Endothelial cell of umbilical vein (primary cell): ENCODE measurements around the gene CHN2. TPM values are rescaled to one million over a fixed set of nuclear protein-coding genes. Genes with fewer than 3 reads are reported as not detected.

Source experiments
- BruUV-seq: library from RNA; stranded (reverse); fragments of 400-500 nt; replicated peaks from 2 replicates; lab custom pipeline; 2021; lab: Mats Ljungman, UMichigan
- CTCF ChIA-PET: fragments of 300-600, 350-600 bp; sonication (Branson Sonifier 250); formaldehyde crosslinking; loops from one replicate; lab custom pipeline; 2021; ENCODE audit warnings: antibody characterized with exemption, inconsistent platforms; lab: Charles Lee
- POLR2A ChIA-PET: fragments of 300-600, 350-600 bp; sonication (Branson Sonifier 250); formaldehyde crosslinking; loops from one replicate; lab custom pipeline; 2021; ENCODE audit warnings: antibody characterized with exemption, inconsistent platforms; lab: Charles Lee
- DNase-seq: peaks from one replicate; pipeline ENCODE4 v3.0.0-alpha.2; 2011; ENCODE audit warnings: low read depth, low spot score
- FAIRE-seq: peaks from 2 replicates; lab custom pipeline; 2011; peaks lifted over from hg19 to GRCh38; lab: Jason Lieb, UNC
- H2AFZ ChIP-seq: 2 replicates; pipeline ENCODE4 v1.6.0; 2012; ENCODE audit warnings: low read depth, low read length, control low read depth, inconsistent platforms
- H3K27ac ChIP-seq: 2 replicates; pipeline ENCODE4 v1.5.1; 2011; ENCODE audit warnings: low read depth, mild to moderate bottlenecking, control low read depth, low read length, moderate library complexity; ENCODE audit not compliant: insufficient read depth
- H3K27me3 ChIP-seq, 2 experiments: 2 replicates each; pipeline versions ENCODE4 v1.6.0 to v1.6.1; 2011; ENCODE audit warnings: low read length in 2 of 2, mixed read lengths in 1 of 2; ENCODE audit not compliant: control insufficient read depth in 2 of 2, insufficient read depth in 2 of 2
- H3K36me3 ChIP-seq, 2 experiments: 2 replicates in 1 of 2; 3 replicates in 1 of 2; pipeline ENCODE4 v1.5.1; 2011; ENCODE audit warnings: low read length in 2 of 2, mild to moderate bottlenecking in 1 of 2, moderate library complexity in 1 of 2; ENCODE audit not compliant: control insufficient read depth in 2 of 2, insufficient read depth in 2 of 2; ENCODE audit errors: extremely low read depth in 1 of 2
- H3K4me1 ChIP-seq: 3 replicates; pipeline ENCODE4 v1.5.1; 2011; ENCODE audit warnings: mild to moderate bottlenecking, low read length; ENCODE audit not compliant: control insufficient read depth, insufficient read depth; ENCODE audit errors: extremely low read depth
- H3K4me2 ChIP-seq: 2 replicates; pipeline ENCODE4 v1.6.1; 2011; ENCODE audit warnings: low read length, control low read depth, mixed read lengths; ENCODE audit not compliant: insufficient read depth
- H3K4me3 ChIP-seq, 3 experiments: fragments of 200-600 bp in 1 of 3; sonication (generic), shearing (Covaris generic) in 1 of 3; replicated peaks in 1 of 3; 2 replicates each; pipeline ENCODE4 v1.5.1; 2011 to 2016; ENCODE audit warnings: control low read depth in 3 of 3, low read length in 3 of 3, mild to moderate bottlenecking in 2 of 3, inconsistent platforms in 1 of 3, low read depth in 1 of 3, moderate library complexity in 1 of 3; ENCODE audit not compliant: insufficient read depth in 1 of 3
- H3K79me2 ChIP-seq: 2 replicates; pipeline ENCODE4 v1.6.0; 2012; ENCODE audit warnings: low read length, inconsistent platforms; ENCODE audit not compliant: control insufficient read depth, insufficient read depth
- H3K9ac ChIP-seq: replicated peaks from 2 replicates; pipeline ENCODE3; 2011; ENCODE audit warnings: low read length, control low read depth; ENCODE audit not compliant: insufficient read depth; ENCODE audit errors: extremely low read depth
- H3K9me1 ChIP-seq: replicated peaks from 3 replicates; pipeline ENCODE4 v1.6.0; 2011; ENCODE audit warnings: mild to moderate bottlenecking, low read length; ENCODE audit not compliant: control insufficient read depth, insufficient read depth; ENCODE audit errors: extremely low read depth
- H3K9me3 ChIP-seq: replicated peaks from 2 replicates; pipeline ENCODE4 v1.5.1; 2012; ENCODE audit warnings: low read length, inconsistent platforms; ENCODE audit not compliant: control insufficient read depth, insufficient read depth
- H4K20me1 ChIP-seq: replicated peaks from 2 replicates; pipeline ENCODE3; 2011; ENCODE audit warnings: mild to moderate bottlenecking, low read length; ENCODE audit not compliant: control insufficient read depth, insufficient read depth; ENCODE audit errors: extremely low read depth
- EZH2 ChIP-seq: IDR thresholded peaks from 2 replicates; pipeline ENCODE4 v1.6.1; 2012; ENCODE audit warnings: borderline replicate concordance, low read depth, mild to moderate bottlenecking, moderate library complexity, low read length, inconsistent platforms; ENCODE audit not compliant: severe bottlenecking
- FOS ChIP-seq: IDR thresholded peaks from 2 replicates; pipeline ENCODE4 v1.6.1; 2011; ENCODE audit warnings: mild to moderate bottlenecking, low read length, moderate library complexity, borderline replicate concordance; ENCODE audit not compliant: insufficient read depth
- GATA2 ChIP-seq: IDR thresholded peaks from 2 replicates; pipeline ENCODE4 v1.7.0; 2011; ENCODE audit warnings: low read depth, mild to moderate bottlenecking, moderate library complexity, mixed read lengths, low read length; ENCODE audit not compliant: insufficient read length, insufficient read depth
- JUN ChIP-seq: IDR thresholded peaks from 2 replicates; pipeline ENCODE4 v1.6.1; 2011; ENCODE audit warnings: borderline replicate concordance, low read depth; ENCODE audit not compliant: insufficient read length, insufficient read depth
- MYC ChIP-seq: IDR thresholded peaks from one replicate; pipeline ENCODE4 v1.6.1; 2011; ENCODE audit warnings: mild to moderate bottlenecking, low read depth, low read length
- POLR2A ChIP-seq: IDR thresholded peaks from 2 replicates; pipeline ENCODE4 v1.6.1; 2012; ENCODE audit warnings: low read depth, mild to moderate bottlenecking, control low read depth, low read length
- POLR2AphosphoS5 ChIP-seq: IDR thresholded peaks from 2 replicates; pipeline ENCODE4 v1.6.1; 2012; ENCODE audit warnings: low read depth, mild to moderate bottlenecking, control low read depth, low read length, moderate library complexity; ENCODE audit not compliant: insufficient read depth
- dilution Hi-C: fragments of 300-500 bp; cut with MboI; formaldehyde crosslinking; loops from one replicate; pipeline ENCODE4 v1.15.0; 2019; ENCODE audit warnings: low sequenced_read_pairs; ENCODE audit not compliant: extremely low pct_ligation_motif_present
- intact Hi-C: fragments of 100-400 bp; cut with micrococcal nuclease; formaldehyde crosslinking; loops from one replicate; pipeline ENCODE4 v1.10.0; 2022
- polyA plus RNA-seq, 4 experiments: library from polyadenylated mRNA; depleted of rRNA in 3 of 4; stranded (reverse) in 3 of 4; unstranded in 1 of 4; fragments of >200 nt; gene quantifications; 2 replicates each; pipeline versions ENCODE4 v1.2.1 to v1.2.3, GENCODE V29; 2011 to 2012; ENCODE audit warnings: missing spikeins in 1 of 4
- total RNA-seq: library from RNA; stranded (reverse); gene quantifications from 2 replicates; pipeline ENCODE4 v1.2.3, GENCODE V29; 2021
- TF ChIP-seq, protein P1 (sequence below), 2 donors: IDR thresholded peaks; 1 replicate in 1 of 2; 2 replicates in 1 of 2; pipeline ENCODE4 v1.5.1; 2011; ENCODE audit warnings: low read length in 2 of 2, mild to moderate bottlenecking in 2 of 2, moderate library complexity in 2 of 2, control low read depth in 1 of 2, inconsistent platforms in 1 of 2, low read depth in 1 of 2; ENCODE audit not compliant: insufficient read depth in 1 of 2; ENCODE audit errors: extremely low read depth in 1 of 2
- TF ChIP-seq, protein P2 (sequence below): IDR thresholded peaks from 2 replicates; pipeline ENCODE4 v1.6.1; 2011; ENCODE audit not compliant: insufficient read depth, insufficient read length

The CHN2 gene
- total and polyA plus RNA-seq, 2 donors (not counting 3 experiments of a cell fraction or from before 2014, with no cell fraction given): 1.4 to 5.0 TPM

DNA sequence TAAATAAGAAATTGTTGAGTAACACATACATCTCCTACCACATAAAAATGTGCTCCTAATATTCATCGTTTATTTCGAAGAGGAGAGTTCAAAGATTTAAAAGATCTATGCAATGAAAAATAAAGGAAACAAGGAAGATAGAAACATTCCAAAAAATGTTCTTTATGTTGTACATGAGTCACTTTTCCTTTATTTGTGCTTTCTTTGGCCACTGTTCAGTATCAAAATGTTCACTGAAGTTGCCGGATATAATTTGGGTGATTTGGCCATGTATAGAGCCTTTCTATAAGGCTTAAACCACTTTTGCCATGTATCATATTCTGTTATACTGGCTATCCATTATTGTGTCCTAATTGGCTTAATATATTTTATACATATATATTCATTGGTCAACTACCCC, 306.1 kb downstream of the CHN2 start:
- FAIRE-seq (peak; percentile 88), DNase-seq (peak; percentile 59)
- Histone ChIP-seq H3K9me1 (no peaks in the 10 kb centered on the region), H4K20me1 (no peaks in the 10 kb centered on the region), H3K9me3 (no peaks in the 10 kb centered on the region), H3K4me2 (peak overlapping the region; percentile 71), H3K4me3 (no peak overlapping the region), H3K4me1 (peaks cover 20% of the 10 kb centered on the region), H3K27ac (no peak overlapping the region), H3K36me3 (no peaks in the 10 kb centered on the region), H3K79me2 (no peaks in the 10 kb centered on the region), H3K27me3 (no peaks in the 10 kb centered on the region), H2AFZ (no peak overlapping the region), H3K9ac (no peak overlapping the region)
- TF ChIP-seq JUN: peak; percentile 51
- peak; percentile 36 for TF ChIP-seq POLR2AphosphoS5
- peak; percentile 74 for TF ChIP-seq FOS
- no peak for TF ChIP-seq POLR2A
- TF ChIP-seq, protein P1, sequence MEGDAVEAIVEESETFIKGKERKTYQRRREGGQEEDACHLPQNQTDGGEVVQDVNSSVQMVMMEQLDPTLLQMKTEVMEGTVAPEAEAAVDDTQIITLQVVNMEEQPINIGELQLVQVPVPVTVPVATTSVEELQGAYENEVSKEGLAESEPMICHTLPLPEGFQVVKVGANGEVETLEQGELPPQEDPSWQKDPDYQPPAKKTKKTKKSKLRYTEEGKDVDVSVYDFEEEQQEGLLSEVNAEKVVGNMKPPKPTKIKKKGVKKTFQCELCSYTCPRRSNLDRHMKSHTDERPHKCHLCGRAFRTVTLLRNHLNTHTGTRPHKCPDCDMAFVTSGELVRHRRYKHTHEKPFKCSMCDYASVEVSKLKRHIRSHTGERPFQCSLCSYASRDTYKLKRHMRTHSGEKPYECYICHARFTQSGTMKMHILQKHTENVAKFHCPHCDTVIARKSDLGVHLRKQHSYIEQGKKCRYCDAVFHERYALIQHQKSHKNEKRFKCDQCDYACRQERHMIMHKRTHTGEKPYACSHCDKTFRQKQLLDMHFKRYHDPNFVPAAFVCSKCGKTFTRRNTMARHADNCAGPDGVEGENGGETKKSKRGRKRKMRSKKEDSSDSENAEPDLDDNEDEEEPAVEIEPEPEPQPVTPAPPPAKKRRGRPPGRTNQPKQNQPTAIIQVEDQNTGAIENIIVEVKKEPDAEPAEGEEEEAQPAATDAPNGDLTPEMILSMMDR (IDR thresholded peaks at IDR 0.05; ENCODE audit: extremely low read depth in 1 of 2, insufficient read depth in 1 of 2, low read depth in 1 of 2, low read length in 2 of 2): no peak
- TF ChIP-seq GATA2: peak; percentile 14
- no peak for TF ChIP-seq EZH2
- TF ChIP-seq, protein P2, sequence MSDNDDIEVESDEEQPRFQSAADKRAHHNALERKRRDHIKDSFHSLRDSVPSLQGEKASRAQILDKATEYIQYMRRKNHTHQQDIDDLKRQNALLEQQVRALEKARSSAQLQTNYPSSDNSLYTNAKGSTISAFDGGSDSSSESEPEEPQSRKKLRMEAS: no peak
- TF ChIP-seq MYC: no peak
- POLR2A ChIA-PET: no interaction called here
- no TSS peak for BruUV-seq
- intact Hi-C loops: loop anchor here (5.0 kb wide), 1 partner anchor 62 kb away; the partner anchor contains the start of gene PRR15
- dilution Hi-C loops: no loop called here
- CTCF ChIA-PET: no interaction called here
